ENCODE data around the gene CUX1.

Gene CUX1

GRCh38 chr7:102085218-102085772, 267.9 kb downstream of the CUX1 start:
- DNase-seq, result no peak

DNA sequence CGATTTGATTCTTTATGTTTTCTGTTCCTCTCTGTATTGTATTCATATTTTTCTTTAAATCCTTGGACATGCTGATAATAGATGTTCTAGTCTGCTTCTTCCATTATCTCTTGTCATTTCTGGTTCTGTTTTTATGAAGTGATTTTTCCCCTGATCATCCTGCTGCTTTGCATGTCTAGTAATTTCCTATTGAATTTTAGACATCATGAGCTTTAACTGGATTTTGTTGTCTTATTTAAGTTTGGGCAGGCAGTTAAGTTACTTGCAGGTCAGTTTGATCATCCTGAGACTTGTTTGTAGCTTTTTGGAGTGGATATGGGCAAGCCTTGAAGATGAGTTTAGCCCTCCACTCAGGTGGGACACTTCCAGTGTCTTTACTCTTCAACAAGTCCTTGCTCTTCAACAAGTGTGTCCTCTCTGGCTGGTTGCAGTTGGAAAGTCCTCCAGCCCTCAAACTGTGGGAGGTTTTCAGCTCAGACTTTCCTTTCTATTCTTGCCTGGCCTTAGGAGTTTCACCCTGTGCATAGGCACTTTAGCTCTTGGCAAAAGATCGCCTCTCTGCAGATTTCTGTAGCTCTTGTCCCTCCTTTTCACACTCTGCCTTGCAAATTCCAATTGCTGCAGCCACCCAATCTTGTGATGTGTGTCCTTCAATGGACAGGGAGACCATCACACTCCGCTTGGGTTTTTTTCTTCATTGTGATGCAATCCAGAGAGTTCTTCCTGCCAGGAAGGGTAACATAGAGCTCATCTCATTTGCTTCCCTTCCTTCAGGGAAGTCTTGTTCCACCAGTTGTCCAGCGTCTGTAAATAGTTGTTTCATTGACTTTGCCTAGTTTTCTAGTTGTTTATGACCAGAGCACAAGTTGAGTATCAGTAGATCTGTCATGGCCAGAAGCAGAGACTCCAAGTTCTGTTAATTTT, 272.0 kb downstream of the CUX1 start:
- no peak for DNase-seq

DNA sequence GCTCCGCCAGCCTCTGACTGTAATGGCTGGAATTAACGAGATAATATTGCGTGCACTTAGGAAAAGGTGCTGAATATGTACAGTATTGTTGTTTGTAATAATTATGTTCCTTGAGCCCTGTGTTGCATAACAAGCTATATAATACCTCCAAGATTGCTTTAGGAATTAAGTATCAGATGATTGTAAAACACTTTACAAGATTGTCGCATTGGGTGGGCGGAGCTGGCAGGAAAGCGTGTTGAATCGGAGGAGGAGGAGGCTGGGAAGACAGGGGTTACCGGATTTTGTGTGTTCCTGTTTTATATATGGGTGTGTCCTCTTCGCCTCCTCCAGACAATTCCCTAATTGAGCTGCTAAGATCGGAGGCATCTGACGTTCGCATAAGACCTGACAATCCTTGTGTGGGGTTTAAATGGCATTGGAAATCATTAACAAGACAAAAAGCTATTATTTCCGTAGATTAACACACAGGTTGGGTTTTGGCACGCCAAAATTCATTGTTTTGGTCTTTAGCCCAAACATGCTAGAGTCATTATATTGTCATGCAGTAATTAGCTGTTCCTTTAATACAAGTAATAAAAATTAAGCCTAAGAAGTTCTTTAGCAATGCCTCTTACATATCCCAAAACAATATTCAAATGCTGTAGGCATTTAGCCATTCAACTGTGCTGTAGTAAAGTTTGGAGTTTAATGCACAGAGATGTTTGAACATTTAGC, 276.3 kb downstream of the CUX1 start:
- DNase-seq, result no peak

DNA sequence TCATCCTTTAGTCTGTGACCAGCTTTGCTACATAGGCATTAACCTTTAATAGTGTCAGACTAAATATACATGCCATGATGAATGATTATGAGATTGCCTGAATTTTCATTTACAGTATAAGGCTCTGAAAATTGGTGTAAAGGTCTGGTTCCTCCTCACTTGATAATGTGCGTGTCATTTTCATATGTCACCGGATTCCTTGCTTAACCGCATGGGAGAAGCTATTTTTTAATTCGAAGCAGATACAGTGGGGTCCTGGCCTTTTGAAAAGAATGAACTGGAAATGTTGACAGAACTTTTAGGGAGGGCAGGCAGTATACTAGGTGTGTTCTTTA, 276.9 kb downstream of the CUX1 start:
- DNase-seq, result no peak

DNA sequence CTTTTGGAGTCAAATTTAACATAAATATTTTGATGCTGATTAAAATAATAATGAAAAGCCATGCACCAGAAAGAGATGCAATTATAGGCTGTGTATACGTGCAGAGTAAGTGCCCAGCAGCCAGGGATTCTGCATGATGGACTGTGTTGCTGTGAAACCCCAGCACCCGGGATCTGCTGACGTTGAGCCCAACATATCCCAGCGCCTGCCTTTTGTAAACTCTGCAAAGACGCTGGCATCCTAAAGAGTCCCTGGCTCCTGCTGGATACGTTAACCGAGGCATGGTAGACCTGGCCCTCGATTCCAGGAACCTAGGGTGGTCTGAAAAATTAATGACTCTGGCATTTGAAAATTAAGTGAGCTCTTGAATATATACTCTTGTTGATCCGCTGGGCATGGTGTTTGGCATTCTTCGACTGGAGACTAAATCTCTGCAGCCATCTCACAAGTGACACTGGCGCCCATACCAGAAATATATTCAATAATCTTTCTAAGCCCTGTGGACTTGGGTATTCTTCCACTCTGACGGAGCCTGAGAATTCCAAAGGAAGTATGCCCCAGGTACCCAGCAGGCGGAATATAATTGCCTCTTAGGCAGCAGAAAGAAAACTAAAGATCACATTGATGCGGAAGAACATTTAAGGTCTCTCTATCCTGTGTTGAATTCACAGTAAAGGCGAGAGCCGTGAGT, 278.0 kb downstream of the CUX1 start:
- DNase-seq, result no peak

DNA sequence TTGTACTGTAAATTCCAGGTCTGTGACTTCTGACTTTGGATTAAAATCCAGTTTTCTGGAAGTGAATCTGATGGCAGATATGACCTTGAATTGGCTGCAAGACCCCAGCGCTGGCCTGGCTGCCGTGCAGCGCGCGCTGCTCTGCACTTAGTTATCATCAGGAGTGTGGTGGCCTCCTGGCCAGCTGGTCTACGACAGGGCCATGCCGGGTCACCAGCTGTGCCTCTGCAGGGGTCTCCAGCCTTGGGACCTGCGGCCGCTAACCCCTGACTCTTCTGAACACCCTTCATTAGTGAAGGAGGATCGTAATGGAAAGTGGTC, 278.5 kb downstream of the CUX1 start:
- no peak for DNase-seq

GRCh38 chr7:102096706-102097427, 279.4 kb downstream of the CUX1 start:
- DNase-seq, result no peak

- no peak for DNase-seq
Observed at GRCh38 chr7:102097601-102098161, 280.3 kb downstream of the CUX1 start.

DNA sequence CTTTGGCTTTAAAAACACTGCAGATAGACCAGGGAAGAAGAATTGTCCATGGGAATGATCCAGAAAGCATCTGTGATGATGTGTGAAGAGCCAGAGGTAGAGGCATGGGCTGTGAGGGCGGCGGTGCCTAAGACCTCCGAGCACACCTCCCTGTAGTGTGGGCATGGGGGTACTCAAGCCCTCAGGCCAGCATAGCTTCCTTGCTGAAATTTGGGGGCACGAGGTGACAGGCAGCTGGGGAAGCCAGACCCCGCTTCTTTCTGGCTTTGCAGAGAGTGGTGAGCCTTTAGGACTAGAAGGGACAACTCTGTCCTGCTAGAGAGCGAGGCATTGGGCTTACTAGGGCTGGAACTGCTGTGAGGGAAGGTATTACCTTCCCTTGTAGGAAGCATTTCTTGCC, 281.6 kb downstream of the CUX1 start:
- no peak for DNase-seq

GRCh38 chr7:102099474-102099873, 282.0 kb downstream of the CUX1 start:
- DNase-seq, result no peak

- no peak for DNase-seq
Observed at GRCh38 chr7:102101111-102101551, 283.7 kb downstream of the CUX1 start.

DNA sequence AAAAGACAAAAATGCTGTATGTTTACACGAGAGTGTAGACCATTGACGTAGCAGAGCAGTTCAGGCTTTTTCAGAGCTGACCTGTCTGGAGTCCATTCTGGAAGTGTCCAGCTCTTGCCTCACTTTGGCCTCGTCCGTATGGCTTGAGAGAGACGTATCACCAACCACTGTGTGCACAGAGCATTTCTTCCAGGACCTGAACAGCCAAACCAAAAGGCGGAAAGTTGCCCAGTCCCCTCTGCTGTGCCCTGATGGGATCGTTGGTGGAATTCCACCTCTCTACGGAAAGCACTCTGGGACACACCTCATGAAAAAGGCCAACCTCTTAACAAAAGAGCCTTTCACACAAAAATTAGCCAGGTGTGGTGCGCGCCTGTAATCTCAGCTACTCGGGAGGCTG, 284.5 kb downstream of the CUX1 start:
- no peak for DNase-seq

DNA sequence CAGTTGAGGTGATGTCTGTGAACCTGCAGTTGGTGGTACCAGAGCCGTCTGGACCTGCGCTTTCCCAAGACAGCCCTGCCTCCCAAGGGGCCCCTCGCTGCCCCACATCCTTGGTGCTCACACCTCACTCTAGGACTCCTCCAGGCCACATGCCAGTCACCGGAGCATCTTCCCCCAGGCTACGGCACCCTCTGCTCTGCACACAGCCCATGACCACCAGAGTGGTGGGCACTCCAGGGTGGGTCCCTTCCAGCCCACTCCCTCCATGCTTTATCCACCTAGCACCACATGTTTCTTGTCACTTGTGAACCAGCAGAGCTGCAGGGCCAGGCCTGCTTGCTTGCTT, 285.6 kb downstream of the CUX1 start:
- DNase-seq, result no peak

- DNase-seq, result no peak
Observed at GRCh38 chr7:102104245-102104644, 286.8 kb downstream of the CUX1 start.

GRCh38 chr7:102106625-102107024, 289.2 kb downstream of the CUX1 start:
- no peak for DNase-seq

DNA sequence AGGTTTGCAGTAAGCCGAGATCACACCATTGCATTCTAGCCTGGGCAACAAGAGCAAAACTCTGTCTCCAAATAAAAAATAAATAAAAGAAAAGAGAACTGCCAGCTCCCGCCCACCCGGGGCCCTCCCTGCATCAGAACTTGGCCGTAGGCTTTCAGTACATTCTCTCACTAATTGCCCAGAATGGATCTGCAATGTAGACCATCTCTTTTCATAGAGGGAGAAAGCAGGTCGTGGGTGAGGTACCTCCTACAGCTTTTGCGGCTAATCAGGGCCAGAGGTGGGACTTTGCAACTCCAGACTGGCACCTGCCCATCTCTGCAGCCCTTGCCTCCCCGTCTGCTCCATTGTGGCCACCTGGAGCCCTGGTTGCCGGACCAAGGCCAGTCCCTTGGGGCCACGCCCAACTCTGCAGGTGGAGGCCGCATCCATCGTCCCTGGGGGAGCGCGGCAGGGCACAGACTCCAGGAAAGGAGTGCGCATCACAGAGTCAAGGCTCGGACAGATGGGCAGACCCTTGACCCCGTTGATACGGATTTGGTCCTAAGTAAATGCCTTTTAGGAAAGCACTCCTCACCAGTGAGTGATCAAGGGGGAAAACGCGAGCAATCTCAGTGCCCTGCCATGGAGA, 290.2 kb downstream of the CUX1 start:
- DNase-seq, result no peak

- DNase-seq, result no peak
Observed at GRCh38 chr7:102111061-102112041, 293.9 kb downstream of the CUX1 start.

DNA sequence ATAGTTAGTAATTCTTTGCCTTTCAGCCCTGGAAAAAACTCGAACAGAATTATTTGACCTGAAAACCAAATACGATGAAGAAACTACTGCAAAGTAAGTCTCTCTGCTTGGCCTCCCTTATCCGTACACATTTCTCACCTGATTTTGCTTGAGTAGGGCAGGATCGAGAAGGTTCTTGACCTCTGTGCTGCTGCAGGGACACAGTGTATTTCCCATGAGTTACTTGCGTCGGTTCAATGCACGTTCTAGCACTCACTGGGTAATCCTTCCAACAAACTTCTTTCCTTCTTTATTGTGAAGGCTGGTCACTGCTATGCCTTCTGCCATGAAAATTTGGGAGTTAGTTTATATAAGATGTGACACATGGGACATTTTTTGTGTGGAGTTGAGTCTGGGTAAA, 297.8 kb downstream of the CUX1 start:
- no peak for DNase-seq

GRCh38 chr7:102115931-102116330, 298.5 kb downstream of the CUX1 start:
- no peak for DNase-seq

DNA sequence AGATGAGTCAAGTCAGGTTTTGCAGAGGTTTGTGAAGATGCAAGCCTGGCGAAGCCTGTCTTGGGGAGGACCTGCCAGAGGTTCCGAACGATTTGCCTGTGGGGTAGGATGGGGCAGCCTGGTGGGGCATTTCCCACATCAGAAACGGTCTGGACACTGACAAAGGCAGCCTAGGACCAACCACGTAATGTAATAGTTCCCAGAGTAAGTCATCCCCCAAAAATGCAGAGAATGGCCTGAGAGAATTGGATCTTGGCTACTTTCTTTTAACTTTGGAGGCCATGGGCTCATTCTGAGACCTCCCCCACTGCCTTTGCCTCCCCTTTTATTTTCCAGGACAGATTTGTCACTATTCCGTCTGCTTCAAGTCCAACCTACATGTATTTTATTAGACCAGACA, 300.3 kb downstream of the CUX1 start:
- no peak for DNase-seq

GRCh38 chr7:102119213-102119651, 301.8 kb downstream of the CUX1 start:
- no peak for DNase-seq

Measured in activated naive CD4-positive, alpha-beta T cell treated with anti-CD3 and anti-CD28 coated beads, Interleukin-2, amount 50 U/mL, for 16 hours (primary cell).